Measurements from ENCODE around the gene SNED1. TPM values are rescaled to one million over a fixed set of nuclear protein-coding genes. Genes with fewer than 3 reads are reported as not detected.

SNED1 gene
- total and polyA plus RNA-seq, 2 donors (not counting 1 experiment from before 2014, with no cell fraction given), result 27.2 to 39.5 TPM

DNA sequence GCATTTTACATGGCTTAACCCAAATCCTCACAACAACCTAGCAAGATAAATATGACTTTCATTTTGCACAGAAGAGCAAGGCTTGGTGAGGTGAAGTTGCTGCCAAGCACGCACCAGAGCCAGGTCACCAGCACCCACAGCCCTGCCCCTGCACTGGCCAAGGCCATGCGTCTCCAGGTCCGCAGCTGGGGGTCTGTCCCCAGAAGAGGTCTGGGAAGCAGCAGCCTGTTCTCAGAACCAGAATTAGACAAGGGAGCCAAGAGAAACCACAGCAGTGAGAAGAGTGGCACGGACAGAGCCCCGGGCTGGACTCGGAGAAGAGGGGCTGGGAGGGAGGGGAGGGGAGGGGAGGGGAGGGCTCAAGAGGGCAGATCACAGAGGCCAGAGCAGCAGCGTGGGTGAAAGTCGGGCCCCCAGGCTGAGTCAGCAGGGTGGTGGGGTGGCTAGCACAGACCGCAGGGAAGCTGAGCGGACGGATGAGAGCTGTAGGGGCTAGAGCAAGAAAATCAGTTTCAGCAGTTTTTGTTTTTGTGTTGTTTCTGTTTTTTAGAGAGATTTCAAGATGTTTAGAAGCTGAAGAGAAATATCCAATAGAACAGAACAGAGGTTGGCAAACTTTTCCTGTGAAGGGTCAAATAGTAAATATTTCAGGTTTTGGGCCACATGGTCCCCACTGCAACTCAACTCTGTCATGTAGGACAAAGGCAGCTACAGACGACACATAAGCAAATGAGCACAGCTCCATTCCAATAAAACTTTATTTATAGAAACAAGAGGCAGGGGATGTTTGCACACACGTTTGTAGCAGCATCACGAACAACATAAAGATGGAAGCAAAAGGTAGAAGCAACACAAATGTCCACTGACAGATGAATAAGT, 111.0 kb downstream of the SNED1 start:
- Histone ChIP-seq H3K9me3 (ENCODE audit: control insufficient read depth, insufficient read depth, low read depth, low read length) (no peaks in the 10 kb centered on the region), H3K4me1 (ENCODE audit: control insufficient read depth, extremely low read depth, insufficient read depth, low read length) (no peaks in the 10 kb centered on the region), H3K27me3 (ENCODE audit: control insufficient read depth, insufficient read depth, low read length) (no peaks in the 10 kb centered on the region), H3K4me3 (replicated peaks in 1 of 4; ENCODE audit: control extremely low read depth in 1 of 4, insufficient read depth in 1 of 4, low read depth in 3 of 4, low read length in 4 of 4) (no peak overlapping the region), H3K27ac (ENCODE audit: insufficient read depth, low read length) (no peak overlapping the region), H3K79me2 (ENCODE audit: control insufficient read depth, insufficient read depth, low read length) (no peaks in the 10 kb centered on the region), H4K20me1 (ENCODE audit: control insufficient read depth, extremely low read depth, insufficient read depth, low read length) (no peaks in the 10 kb centered on the region), H3K36me3 (ENCODE audit: control insufficient read depth, insufficient read depth, low read length) (no peaks in the 10 kb centered on the region), H3K9ac (ENCODE audit: insufficient read depth, low read length) (no peak overlapping the region), H3K4me2 (ENCODE audit: extremely low read depth, insufficient read depth, low read length) (no peak overlapping the region), H2AFZ (ENCODE audit: low read length) (no peak overlapping the region)
- no peak for TF ChIP-seq EZH2 (IDR thresholded peaks at IDR 0.05; ENCODE audit: low read length, missing control alignments)
- TF ChIP-seq, protein P1, sequence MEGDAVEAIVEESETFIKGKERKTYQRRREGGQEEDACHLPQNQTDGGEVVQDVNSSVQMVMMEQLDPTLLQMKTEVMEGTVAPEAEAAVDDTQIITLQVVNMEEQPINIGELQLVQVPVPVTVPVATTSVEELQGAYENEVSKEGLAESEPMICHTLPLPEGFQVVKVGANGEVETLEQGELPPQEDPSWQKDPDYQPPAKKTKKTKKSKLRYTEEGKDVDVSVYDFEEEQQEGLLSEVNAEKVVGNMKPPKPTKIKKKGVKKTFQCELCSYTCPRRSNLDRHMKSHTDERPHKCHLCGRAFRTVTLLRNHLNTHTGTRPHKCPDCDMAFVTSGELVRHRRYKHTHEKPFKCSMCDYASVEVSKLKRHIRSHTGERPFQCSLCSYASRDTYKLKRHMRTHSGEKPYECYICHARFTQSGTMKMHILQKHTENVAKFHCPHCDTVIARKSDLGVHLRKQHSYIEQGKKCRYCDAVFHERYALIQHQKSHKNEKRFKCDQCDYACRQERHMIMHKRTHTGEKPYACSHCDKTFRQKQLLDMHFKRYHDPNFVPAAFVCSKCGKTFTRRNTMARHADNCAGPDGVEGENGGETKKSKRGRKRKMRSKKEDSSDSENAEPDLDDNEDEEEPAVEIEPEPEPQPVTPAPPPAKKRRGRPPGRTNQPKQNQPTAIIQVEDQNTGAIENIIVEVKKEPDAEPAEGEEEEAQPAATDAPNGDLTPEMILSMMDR (conservative IDR thresholded peaks at IDR 0.05 in 1 of 2, IDR thresholded peaks at IDR 0.05 in 1 of 2; ENCODE audit: low read depth in 1 of 2, low read length in 2 of 2), result no peak
- DNase-seq (ENCODE audit: low read depth in 2 of 2), result no peak

DNA sequence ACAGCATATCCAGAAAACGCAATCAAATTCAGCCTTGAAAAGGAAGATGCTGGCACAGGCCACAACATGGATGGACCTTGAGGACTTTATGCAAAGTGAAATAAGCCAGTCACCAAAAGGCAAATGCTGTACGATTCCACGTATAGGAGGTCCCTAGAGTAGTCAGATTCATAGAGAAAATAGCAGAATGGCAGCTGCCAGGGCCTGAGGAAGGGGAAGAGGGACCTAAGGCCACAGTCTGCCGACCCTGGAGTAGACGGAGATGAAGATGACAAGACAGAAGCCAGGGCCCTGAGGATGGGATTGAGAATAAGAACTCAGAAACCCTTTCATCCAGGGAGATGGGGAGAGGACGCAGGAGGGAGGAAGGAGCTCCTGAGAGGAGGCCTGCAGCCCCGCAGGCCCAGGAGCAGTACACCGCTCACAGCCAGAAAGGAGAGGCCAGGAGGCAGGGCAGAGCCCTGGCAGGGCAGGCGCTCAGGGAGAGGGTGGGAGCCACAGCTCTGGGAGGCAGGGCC, 111.7 kb downstream of the SNED1 start:
- DNase-seq (ENCODE audit: low read depth in 2 of 2), result no peak
- no peak for TF ChIP-seq EZH2 (IDR thresholded peaks at IDR 0.05; ENCODE audit: low read length, missing control alignments)
- TF ChIP-seq, protein P1 (conservative IDR thresholded peaks at IDR 0.05 in 1 of 2, IDR thresholded peaks at IDR 0.05 in 1 of 2; ENCODE audit: low read depth in 1 of 2, low read length in 2 of 2), result no peak
- no peaks in the 10 kb centered on the region for H3K4me1 ChIP-seq (ENCODE audit: control insufficient read depth, extremely low read depth, insufficient read depth, low read length)

DNA sequence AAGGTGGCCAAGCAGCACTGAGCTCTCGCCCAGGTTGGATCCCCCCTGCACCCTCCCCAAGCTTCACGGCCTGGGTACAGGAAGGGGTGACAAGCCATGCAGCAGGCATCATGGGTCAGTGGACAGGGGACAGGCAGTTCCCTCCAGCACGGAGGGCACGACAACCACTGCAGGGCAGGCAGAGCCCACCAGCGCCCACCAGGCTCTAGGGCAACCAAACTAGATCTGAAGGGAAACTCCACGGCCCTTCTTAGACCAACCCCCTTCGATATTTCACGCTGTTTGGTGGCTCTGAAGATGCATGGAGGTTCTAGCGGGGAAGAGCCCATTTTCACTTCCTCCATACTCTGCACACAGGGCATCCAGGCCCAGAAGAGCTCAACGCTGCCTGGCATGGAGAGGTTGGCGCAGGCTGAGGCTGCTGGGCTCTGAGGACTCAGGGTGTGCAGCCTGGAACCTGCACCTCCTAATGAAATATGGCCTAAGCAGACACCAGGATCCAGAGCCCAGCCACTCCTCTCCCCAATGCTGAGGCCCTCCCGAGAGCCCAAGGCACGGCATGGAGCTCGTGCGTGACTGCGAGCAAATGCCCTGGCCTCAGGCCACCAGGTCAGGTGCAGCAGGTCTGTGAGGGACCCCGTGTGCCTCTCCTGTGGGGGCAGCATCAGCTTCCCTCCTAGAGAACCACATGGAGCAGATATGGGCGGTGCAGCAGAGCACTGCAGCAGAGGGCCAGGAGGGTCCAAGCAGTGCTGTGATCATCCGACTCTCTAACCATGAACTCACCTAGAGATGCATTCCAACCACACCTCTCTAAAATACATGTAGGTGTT, 112.4 kb downstream of the SNED1 start:
- H3K4me2 ChIP-seq (ENCODE audit: extremely low read depth, insufficient read depth, low read length), result no peak overlapping the region
- no peaks in the 10 kb centered on the region for H3K9me3 ChIP-seq (ENCODE audit: control insufficient read depth, insufficient read depth, low read depth, low read length)
- no peaks in the 10 kb centered on the region for H3K36me3 ChIP-seq (ENCODE audit: control insufficient read depth, insufficient read depth, low read length)
- no peak for DNase-seq (ENCODE audit: low read depth in 2 of 2)
- H2AFZ ChIP-seq (ENCODE audit: low read length), result no peak overlapping the region
- no peak overlapping the region for H3K4me3 ChIP-seq (replicated peaks in 1 of 4; ENCODE audit: control extremely low read depth in 1 of 4, insufficient read depth in 1 of 4, low read depth in 3 of 4, low read length in 4 of 4)
- H3K27ac ChIP-seq (ENCODE audit: insufficient read depth, low read length), result no peak overlapping the region
- TF ChIP-seq EZH2 (IDR thresholded peaks at IDR 0.05; ENCODE audit: low read length, missing control alignments), result no peak
- TF ChIP-seq, protein P1 (conservative IDR thresholded peaks at IDR 0.05 in 1 of 2, IDR thresholded peaks at IDR 0.05 in 1 of 2; ENCODE audit: low read depth in 1 of 2, low read length in 2 of 2), result no peak
- no peaks in the 10 kb centered on the region for H3K27me3 ChIP-seq (ENCODE audit: control insufficient read depth, insufficient read depth, low read length)
- no peaks in the 10 kb centered on the region for H3K79me2 ChIP-seq (ENCODE audit: control insufficient read depth, insufficient read depth, low read length)
- H4K20me1 ChIP-seq (ENCODE audit: control insufficient read depth, extremely low read depth, insufficient read depth, low read length), result no peaks in the 10 kb centered on the region
- no peaks in the 10 kb centered on the region for H3K4me1 ChIP-seq (ENCODE audit: control insufficient read depth, extremely low read depth, insufficient read depth, low read length)
- no peak overlapping the region for H3K9ac ChIP-seq (ENCODE audit: insufficient read depth, low read length)

More for the DNA sequence above, 111.7 kb downstream of the SNED1 start:
- Histone ChIP-seq H3K27ac (ENCODE audit: insufficient read depth, low read length) (no peak overlapping the region), H3K9me3 (ENCODE audit: control insufficient read depth, insufficient read depth, low read depth, low read length) (no peaks in the 10 kb centered on the region), H4K20me1 (ENCODE audit: control insufficient read depth, extremely low read depth, insufficient read depth, low read length) (no peaks in the 10 kb centered on the region), H3K4me2 (ENCODE audit: extremely low read depth, insufficient read depth, low read length) (no peak overlapping the region), H3K27me3 (ENCODE audit: control insufficient read depth, insufficient read depth, low read length) (no peaks in the 10 kb centered on the region), H2AFZ (ENCODE audit: low read length) (no peak overlapping the region), H3K9ac (ENCODE audit: insufficient read depth, low read length) (no peak overlapping the region), H3K4me3 (replicated peaks in 1 of 4; ENCODE audit: control extremely low read depth in 1 of 4, insufficient read depth in 1 of 4, low read depth in 3 of 4, low read length in 4 of 4) (no peak overlapping the region), H3K79me2 (ENCODE audit: control insufficient read depth, insufficient read depth, low read length) (no peaks in the 10 kb centered on the region), H3K36me3 (ENCODE audit: control insufficient read depth, insufficient read depth, low read length) (no peaks in the 10 kb centered on the region)
